ENCODE data around the gene HOXC10. TPM values are rescaled to one million over a fixed set of nuclear protein-coding genes. Genes with fewer than 3 reads are reported as not detected.

Gene HOXC10
- total and polyA plus RNA-seq, 2 experiments from 2014 or later = 0.23 to 1.7 TPM

DNA sequence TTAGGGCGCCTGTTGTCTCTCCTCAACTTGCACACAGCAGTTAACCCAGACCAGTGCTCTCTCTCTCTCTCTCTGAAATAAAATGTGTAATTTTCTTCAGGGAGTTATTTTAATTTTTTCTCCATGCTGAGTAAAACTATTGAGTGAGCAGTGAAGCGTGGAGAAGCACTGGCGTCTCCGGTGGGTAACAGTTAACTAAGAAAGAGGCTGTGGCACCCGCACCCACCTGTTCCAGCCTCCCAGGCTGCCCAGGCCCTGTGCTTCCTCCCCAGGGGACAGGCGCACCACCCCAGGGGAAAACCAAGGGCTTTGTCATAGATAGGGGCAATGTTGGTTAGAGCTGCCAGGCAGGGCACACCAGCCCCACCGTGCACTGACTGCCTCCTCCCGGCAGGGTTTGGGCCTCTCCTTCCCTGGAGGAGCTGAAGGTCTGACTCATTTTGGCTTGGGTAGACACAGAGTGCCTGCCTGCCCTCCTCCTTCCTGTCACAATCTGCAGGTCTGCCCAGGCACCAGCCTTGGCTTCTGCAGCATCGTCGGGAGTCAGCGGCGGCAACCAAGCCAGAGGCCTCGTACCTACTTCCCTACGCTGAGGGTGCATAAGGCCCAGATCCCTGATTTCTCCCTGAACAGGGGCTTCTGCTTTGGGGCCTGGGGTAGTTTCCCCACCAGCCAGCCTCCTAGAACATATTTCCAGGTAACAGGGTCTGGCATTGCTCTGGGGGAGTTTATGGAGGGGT lies 51.8 kb downstream of the HOXC10 start:
- H3K79me2 ChIP-seq = no peaks in the 10 kb centered on the region
- H3K9me3 ChIP-seq (ENCODE audit: low read depth) = no peaks in the 10 kb centered on the region
- no peak overlapping the region for H2AFZ ChIP-seq
- TF ChIP-seq EZH2 (IDR thresholded peaks at IDR 0.05; ENCODE audit: borderline replicate concordance) = no peak
- no peak for TF ChIP-seq EZH2phosphoT487 (IDR thresholded peaks at IDR 0.05; ENCODE audit: low read depth, severe bottlenecking, unreplicated experiment)
- TF ChIP-seq, protein P1, sequence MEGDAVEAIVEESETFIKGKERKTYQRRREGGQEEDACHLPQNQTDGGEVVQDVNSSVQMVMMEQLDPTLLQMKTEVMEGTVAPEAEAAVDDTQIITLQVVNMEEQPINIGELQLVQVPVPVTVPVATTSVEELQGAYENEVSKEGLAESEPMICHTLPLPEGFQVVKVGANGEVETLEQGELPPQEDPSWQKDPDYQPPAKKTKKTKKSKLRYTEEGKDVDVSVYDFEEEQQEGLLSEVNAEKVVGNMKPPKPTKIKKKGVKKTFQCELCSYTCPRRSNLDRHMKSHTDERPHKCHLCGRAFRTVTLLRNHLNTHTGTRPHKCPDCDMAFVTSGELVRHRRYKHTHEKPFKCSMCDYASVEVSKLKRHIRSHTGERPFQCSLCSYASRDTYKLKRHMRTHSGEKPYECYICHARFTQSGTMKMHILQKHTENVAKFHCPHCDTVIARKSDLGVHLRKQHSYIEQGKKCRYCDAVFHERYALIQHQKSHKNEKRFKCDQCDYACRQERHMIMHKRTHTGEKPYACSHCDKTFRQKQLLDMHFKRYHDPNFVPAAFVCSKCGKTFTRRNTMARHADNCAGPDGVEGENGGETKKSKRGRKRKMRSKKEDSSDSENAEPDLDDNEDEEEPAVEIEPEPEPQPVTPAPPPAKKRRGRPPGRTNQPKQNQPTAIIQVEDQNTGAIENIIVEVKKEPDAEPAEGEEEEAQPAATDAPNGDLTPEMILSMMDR (IDR thresholded peaks at IDR 0.05; ENCODE audit: poor library complexity) = no peak
- 75% methylated on average over 14 of the region's 14 CpGs for WGBS (ENCODE audit: low lambda C conversion rate, missing lambda C conversion rate)
- no peak overlapping the region for H3K4me3 ChIP-seq
- no peaks in the 10 kb centered on the region for H3K9me2 ChIP-seq (replicated peaks; ENCODE audit: insufficient read depth)
- no peak for DNase-seq (ENCODE audit: low spot score)
- no peak overlapping the region for H3K27ac ChIP-seq
- H3K4me1 ChIP-seq (ENCODE audit: insufficient read depth) = peaks cover 26% of the 10 kb centered on the region
- H3K4me2 ChIP-seq = no peak overlapping the region
- no peaks in the 10 kb centered on the region for H4K20me1 ChIP-seq (ENCODE audit: insufficient read depth, poor library complexity, severe bottlenecking)
- H3K27me3 ChIP-seq = peaks cover 76% of the 10 kb centered on the region
- no peaks in the 10 kb centered on the region for H3K36me3 ChIP-seq (replicated peaks; ENCODE audit: insufficient read depth, low read depth)

DNA sequence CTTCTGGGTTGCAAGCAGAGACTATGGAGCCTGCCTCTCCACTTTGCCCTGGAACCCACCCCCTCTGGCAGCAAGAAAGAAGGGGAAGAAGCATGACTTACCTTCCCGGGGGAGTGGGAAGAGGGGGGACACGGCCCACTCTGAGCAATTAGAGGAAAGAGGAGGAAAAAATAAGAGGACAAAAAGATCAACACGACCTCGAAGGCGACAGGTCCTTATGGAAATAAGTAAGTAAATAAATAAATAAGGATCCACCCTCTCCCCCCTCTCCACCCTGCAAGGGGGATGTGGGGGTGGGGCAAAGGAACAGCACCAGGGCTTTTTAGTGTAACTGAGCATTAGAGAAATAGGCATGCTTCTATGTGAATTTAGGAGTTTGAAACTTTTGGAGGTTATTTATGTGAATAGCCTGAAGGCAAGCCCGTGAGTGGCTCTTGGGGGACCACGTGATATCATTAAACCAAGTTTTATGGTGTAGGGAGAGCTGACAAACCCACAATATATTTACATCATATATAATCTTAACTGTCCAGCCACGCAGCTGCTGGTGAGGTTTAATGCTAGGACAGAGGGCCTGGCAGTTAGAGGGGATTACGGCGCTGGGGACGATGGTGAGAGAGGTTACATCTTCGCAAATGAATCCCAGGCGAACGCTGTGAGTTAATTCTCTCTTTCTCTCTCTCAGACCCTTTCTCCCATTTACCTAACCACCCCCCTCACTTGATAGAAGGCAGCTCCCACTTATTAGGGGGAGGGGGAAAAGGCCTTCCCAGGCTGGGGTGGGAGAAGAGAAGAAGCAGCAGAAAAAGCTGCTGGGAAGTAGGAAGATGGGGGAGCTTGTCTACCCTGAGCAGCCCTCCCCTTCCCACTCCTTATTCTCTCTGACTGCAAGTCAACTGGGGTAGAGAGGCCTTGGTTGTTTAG lies 52.7 kb downstream of the HOXC10 start:
- Histone ChIP-seq H3K9me3 (ENCODE audit: low read depth) (no peaks in the 10 kb centered on the region), H2AFZ (no peak overlapping the region), H3K27me3 (peaks cover 77% of the 10 kb centered on the region), H3K27ac (no peak overlapping the region), H3K4me3 (no peak overlapping the region), H3K4me1 (ENCODE audit: insufficient read depth) (peaks cover 26% of the 10 kb centered on the region), H3K36me3 (replicated peaks; ENCODE audit: insufficient read depth, low read depth) (no peaks in the 10 kb centered on the region), H3K9me2 (replicated peaks; ENCODE audit: insufficient read depth) (no peaks in the 10 kb centered on the region), H4K20me1 (ENCODE audit: insufficient read depth, poor library complexity, severe bottlenecking) (no peaks in the 10 kb centered on the region), H3K4me2 (no peak overlapping the region), H3K79me2 (no peaks in the 10 kb centered on the region)
- no peak for DNase-seq (ENCODE audit: low spot score)
- TF ChIP-seq EZH2phosphoT487 (IDR thresholded peaks at IDR 0.05; ENCODE audit: low read depth, severe bottlenecking, unreplicated experiment) (no peak), EZH2 (IDR thresholded peaks at IDR 0.05; ENCODE audit: borderline replicate concordance) (no peak)
- TF ChIP-seq, protein P1 (IDR thresholded peaks at IDR 0.05; ENCODE audit: poor library complexity) = no peak
- WGBS (ENCODE audit: low lambda C conversion rate, missing lambda C conversion rate) = 51% methylated on average over 14 of the region's 14 CpGs

DNA sequence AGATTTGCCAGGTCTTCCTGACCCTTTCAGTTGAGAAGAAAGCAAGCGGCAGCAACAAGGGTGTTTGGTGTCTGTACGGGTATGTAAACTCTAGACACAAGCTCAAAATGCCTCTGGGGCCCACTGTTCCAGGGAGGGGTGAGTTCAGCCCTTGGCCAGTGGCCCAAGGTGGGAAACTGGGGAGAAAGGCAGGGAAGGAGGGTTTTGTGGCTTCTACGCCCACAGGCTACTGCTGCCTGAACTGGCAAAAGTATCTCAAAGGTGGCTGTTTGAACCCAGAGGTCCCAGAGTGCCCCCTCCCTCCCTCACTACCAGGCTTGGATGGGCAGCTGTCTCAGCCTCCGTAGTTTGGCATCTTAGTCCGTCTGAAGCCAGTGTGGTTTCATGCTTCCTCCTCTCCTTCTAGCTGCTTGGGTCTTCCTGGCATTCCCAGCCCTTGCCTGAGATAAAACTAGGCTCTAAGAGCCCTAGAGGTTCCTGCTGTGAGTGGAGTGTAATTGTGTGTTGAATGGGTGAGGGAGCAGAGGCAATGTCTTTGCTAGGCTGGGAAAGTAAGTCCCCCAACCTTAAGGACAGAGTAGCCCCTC lies 53.4 kb downstream of the HOXC10 start:
- no peak overlapping the region for H3K27ac ChIP-seq
- no peak overlapping the region for H2AFZ ChIP-seq
- H3K4me1 ChIP-seq (ENCODE audit: insufficient read depth) = peaks cover 19% of the 10 kb centered on the region
- H3K9me3 ChIP-seq (ENCODE audit: low read depth) = no peaks in the 10 kb centered on the region
- H3K4me2 ChIP-seq = no peak overlapping the region
- no peak for DNase-seq (ENCODE audit: low spot score)
- H3K4me3 ChIP-seq = no peak overlapping the region
- 61% methylated on average over 5 of the region's 5 CpGs for WGBS (ENCODE audit: low lambda C conversion rate, missing lambda C conversion rate)
- TF ChIP-seq EZH2phosphoT487 (IDR thresholded peaks at IDR 0.05; ENCODE audit: low read depth, severe bottlenecking, unreplicated experiment) (no peak), EZH2 (IDR thresholded peaks at IDR 0.05; ENCODE audit: borderline replicate concordance) (no peak)
- TF ChIP-seq, protein P1 (IDR thresholded peaks at IDR 0.05; ENCODE audit: poor library complexity) = no peak
- H3K9me2 ChIP-seq (replicated peaks; ENCODE audit: insufficient read depth) = no peaks in the 10 kb centered on the region
- no peaks in the 10 kb centered on the region for H4K20me1 ChIP-seq (ENCODE audit: insufficient read depth, poor library complexity, severe bottlenecking)
- no peaks in the 10 kb centered on the region for H3K79me2 ChIP-seq
- no peaks in the 10 kb centered on the region for H3K36me3 ChIP-seq (replicated peaks; ENCODE audit: insufficient read depth, low read depth)
- H3K27me3 ChIP-seq = peaks cover 83% of the 10 kb centered on the region

Measured in hepatocyte (in vitro differentiated cells).